ENCODE results near the gene UQCC3.

DNA sequence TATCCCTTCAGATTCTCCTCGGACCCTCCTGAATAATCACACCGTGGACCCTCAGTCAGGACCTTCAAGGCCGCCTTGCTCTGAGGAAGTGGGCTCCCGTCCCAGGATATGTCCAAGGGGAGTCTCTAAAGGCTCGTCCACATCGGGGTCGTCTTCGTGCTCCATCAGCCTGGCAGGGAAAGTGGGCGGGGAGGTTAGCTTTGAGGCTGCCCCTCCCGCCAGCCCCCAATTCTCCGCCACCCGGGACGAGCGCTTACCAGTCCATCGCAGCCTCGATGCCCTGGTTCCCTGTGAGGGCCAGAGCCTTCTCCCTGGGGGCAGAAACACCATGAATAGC lies 6.9 kb downstream of the UQCC3 start:
- TF ChIP-seq POLR2AphosphoS5 (IDR thresholded peaks at IDR 0.05; ENCODE audit: low read depth, low read length) (no peak), MED8 (CRISPR knock-in tag; IDR thresholded peaks at IDR 0.05; ENCODE audit: insufficient replicate concordance) (no peak)
